NCI-H2227 (cell line): Measurements from ENCODE around the gene EME1.
"Not testable (repeated sequence)": the region's sequence is repeated elsewhere in the genome, so short reads cannot be mapped to it uniquely, and the experiment has no call there.

Source experiments
- DNase-seq: peaks from one replicate; lab custom pipeline; 2025; ENCODE audit not compliant: unreplicated experiment; lab: John Stamatoyannopoulos, UW

EME1 gene

DNA sequence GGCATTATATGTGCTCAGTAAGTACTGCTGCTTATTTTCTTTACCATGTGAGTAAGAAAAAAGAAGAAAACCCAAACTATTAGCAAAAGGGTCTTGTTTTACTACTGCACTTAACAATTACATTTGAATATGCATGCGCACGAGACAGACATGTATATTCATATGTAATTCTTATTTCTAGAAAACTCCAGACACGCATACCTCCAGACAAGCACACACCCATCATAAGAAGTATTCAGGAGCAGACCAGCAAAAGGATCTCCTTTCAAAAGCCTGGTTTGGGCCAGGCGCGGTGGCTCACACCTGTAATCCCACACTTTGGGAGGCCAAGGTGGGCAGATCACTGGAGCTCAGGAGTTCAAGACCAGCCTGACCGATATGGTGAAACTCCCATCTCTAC lies 16.5 kb downstream of the EME1 start:
- no peak for DNase-seq

DNA sequence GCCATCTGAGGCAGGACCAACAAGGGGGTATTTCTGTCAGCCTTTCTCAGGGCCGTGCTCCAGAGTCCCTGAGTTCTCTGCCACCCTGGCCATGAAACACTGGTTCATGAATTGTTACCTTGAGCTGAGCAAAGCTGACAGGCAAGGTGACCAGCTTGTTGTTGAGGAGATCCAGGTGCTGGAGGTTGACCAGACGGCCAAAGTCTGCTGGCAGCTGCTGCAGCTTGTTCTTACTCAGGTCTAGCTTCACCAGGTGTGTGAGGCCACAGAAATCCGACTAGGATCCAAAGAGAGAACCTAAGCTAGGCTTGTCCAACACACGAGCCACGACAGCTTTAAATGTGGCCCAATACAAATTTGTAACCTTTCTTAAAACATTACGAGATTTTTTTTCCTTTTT lies 19.6 kb downstream of the EME1 start:
- no peak for DNase-seq

DNA sequence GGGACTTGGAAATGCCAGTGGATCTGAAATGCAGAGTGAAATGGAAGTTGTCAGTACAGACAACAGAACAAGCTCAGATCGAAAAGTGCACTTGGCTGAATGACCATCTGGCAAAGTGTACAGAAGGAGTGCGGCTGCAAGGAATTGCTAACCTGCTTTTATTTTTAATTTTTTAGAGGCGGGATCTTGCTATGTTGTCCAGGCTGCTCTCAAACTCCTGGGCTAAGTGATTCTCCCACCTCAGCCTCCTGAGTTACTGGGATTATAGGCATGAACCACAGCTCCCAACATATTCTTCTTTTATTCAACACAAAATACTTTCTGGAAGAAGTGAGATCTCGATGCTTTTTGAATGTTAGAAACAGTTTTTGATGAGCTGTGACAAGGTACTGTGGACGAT lies 20.7 kb downstream of the EME1 start:
- DNase-seq = no peak

DNA sequence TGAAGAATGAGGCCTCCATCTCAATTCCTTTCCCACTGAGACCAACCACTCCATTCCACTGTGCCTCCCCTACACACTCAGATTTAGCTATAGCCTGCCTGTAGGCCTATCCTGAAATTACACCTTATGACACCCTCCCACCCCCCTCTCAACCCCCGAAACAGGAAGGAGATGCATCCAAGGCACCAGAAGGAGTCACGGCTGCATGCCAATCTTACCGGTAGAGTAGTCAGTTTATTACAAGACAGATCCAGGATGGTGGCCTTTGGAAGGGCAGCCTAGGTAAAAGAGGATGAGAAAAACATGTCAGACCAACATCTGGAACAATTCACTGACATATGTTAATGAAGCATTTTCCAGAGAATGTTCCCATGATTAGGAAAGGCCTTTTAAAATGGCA lies 21.7 kb downstream of the EME1 start:
- DNase-seq = no peak

DNA sequence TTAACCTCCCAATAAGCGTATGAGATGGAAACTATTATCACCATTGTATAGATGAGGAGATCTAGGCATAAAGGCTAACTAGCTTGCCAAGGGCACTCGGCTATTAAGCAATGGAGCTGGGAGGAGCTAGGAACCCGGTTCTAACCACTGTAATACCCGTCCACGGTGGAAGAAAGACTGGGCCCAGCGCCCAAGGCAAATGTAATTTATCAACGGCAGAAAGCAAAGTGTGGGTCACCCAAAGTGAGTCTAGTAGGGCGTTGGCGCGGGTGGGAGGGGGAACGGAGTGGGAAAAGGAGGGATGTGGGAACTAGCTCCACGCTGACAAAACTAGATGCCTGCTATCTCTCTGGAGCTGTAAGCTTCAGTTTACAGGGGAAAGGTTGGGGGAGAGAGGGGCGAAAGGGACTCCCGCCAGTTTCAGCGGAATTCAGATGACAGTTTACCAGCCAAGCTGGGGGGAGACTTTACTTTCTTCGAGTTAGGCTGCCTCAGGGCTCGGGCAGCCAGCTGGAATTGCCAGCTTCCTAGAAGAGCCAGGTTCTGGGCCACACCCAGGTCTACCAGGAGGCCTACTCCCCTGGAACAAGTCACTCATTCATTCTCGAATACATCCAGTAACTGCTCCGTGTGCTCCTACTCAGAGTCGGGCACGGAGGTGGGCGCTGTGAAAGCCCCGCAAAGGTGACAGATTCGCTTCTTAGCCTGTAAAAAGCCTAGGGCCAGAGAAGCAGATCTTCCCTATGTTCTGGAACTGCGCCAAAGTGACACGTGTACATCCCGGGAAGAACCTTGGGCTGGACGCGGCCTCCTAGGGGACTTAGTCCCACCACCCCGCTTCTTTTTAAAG lies 23.5 kb downstream of the EME1 start:
- DNase-seq = peak; percentile 49

DNA sequence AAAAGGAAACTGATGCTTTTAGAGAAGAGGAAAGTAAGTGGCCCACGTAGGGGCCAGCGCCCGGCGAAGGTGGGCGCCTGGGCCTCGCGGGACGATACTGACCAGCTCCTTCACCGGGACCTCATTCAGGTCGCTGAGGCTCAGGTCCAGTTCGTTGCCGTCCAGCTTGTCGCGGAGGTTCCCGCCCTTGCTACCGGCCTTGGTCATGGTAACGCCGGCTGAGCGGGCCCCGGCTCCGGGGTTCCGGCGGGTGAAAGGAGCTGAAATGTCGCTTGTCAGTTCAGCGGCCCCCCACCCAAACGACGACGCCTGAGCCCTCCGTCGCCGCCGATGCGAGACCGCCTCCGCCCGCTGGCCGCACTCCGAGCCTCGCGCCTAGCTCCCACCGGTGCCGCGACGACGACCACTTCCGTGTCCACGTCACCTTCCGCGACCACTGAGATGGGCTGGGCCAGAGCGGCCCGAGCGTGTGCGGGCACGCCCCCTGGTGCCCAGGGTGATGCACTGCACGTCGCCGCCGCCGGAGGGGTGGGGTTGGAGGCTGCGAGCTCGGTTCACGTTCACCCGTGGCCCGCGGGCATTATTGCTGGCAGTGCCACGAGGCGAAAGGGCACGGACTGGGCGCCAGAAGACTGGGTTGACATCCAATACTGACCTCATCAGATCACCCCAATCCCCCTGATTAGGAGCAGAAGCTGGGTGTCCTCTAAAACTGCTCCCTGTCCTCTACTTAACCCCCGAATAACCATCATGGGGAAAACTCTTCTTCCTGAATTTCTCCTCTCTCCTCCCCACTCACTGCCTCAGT lies 24.3 kb downstream of the EME1 start, which contains the start of gene LRRC59:
Gene LRRC59 (minus strand): TSS at position 413 of the 808 bp plus-strand sequence. CDS start 206 bp downstream, at position 207.
- DNase-seq = peak; percentile 92

DNA sequence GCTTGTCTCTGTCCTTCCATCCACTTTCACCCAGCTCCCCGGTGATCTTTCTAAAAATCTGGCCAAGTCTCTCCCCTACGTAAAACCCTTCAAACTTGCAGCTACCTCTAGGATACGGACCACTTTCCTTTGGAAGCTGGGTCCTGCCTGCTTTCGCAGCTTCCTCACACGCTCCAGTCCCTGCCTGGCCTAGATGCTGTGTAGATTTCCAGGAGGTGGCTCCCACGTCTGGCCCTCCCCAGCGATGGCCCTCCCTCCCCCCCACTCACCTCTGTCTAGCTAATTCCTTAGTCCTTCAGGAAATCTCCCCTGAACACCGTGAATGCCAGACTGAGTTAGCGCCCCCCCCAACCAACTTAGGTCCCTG lies 24.9 kb downstream of the EME1 start:
- DNase-seq = no peak

DNA sequence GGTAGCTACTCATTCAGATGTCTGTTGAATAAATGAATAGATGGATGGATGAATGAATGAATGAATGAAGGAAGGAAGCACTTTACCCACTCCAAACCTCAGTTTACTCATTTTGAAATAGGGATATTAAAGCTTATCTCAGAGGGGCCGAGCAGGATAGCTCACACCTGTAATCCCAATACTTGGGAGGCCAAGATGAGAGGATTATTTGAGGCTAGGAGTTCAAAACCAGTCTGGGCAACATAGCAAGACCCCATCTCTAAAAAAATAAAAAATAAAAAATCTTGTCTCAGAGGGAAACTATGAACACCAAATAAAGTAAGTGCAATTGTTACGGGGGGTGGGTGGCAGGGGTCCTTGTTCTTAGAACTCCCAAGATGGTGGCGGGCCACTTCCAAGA lies 25.6 kb downstream of the EME1 start:
- not testable (repeated sequence) for DNase-seq

DNA sequence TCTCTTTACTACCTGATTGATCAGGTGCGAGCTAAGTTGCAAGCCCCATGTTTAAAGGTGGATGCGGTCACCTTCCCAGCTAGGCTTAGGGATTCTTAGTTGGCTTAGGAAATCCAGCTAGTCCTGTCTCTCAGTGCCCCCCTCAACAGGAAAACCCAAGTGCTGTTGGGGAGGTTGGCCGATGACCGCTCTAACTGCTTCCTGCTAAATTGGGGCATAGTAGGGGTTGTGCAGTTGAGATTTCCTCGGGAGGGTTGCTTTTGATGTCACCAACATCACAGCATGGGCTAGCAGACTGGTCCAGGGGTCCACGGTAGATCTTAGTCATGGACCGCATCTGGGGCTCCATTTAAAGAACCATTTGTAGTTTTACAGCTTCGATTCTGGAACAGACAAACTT lies 26.6 kb downstream of the EME1 start:
- DNase-seq = not testable (repeated sequence)

DNA sequence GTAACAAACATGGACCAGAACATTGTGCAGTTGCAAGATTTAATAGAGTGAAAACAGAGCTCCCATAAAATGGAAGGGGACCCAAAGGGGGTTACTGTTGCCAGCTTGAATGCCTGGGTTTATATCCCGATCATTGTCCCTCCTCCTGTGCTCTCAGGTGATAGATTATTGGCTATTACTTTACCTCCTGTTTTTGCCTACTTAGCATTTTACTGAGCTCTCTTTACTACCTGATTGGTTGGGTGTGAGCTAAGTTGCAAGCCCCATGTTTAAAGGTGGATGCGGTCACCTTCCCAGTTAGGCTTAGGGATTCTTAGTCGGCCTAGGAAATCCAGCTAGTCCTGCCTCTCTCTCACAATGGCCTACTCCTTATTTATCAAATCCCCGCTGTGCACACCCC lies 32.3 kb downstream of the EME1 start:
- not testable (repeated sequence) for DNase-seq

DNA sequence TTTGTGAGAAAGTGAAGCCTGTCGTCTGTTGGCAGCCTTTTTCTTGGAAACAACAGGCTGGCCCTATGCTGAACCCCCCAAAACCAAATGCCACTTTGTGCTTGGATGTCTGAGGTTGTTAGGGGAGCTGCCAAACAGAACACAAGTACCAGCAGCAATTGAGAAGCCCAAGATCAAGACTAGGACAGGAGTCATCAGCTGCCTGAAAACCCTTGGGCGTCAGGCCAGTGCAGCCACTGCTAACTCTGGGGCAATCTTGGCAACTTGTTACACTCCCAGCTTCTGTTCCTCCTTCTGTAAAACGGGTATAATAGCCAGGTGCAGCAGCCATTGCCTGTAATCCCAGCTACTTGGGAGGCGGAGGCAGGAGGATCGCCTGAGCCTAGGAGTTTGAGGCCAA lies 33.5 kb downstream of the EME1 start:
- no peak for DNase-seq

DNA sequence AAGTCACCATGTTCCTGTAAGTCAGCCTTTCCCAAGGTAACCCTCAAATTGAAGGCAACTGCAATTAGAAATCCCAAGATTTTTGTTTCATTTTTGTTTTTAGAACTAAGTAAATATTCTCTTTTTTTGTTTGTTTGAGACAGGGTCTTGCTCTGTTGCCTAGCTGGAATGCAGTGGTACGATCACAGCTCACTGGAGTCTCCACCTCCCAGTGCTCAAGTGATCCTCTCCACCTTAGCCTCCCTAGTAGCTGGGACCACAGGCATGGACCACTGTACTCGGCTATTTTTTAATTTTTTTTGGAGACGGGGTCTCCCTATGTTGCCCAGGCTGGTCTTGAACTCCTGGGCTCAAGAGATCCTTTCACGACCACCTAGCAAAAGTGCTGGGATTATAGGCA lies 34.9 kb downstream of the EME1 start:
- no peak for DNase-seq

DNA sequence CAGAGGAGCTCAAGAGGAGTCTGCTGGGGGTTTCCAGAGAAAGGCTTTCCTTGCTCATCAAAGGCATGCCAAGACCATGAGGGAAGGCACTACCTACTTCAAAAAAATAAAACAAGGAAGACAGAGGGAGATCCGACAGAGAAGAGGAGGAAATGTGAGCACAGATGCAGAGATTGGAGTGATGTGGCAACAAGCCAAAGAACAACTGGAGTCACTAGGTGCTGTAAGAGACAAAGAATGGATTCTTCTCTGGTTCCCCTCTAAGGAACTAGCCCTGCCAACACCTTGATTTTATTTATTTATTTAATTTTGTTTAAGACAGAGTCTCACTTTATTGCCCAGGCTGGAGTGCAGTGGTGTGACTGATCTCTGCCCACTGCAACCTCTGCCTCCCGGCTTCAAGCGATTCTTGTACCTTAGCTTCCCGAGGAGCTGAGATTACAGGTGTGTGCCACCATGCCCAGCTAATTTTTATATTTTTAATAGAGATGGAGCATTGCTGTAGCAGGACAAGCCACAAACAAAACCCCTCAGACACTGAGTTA lies 39.2 kb downstream of the EME1 start:
- no peak for DNase-seq

DNA sequence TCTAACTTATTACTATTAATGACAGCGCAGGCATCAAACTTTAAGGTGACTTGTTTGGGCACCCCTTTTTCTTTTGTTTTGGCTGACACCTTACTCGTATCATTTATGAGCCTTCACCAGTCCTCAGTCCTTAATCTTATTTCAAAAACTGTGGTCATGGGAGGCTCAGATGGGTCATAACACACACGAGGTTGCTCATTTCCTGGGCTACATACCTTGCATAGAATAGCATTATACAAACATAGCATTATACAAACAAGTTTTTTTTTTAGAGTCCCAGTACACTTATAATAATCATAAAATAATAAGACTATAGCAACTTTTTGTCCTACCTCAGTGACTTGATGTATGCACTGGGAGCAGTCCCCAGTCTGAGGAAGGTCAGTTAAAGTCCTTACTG lies 41.8 kb downstream of the EME1 start:
- no peak for DNase-seq

DNA sequence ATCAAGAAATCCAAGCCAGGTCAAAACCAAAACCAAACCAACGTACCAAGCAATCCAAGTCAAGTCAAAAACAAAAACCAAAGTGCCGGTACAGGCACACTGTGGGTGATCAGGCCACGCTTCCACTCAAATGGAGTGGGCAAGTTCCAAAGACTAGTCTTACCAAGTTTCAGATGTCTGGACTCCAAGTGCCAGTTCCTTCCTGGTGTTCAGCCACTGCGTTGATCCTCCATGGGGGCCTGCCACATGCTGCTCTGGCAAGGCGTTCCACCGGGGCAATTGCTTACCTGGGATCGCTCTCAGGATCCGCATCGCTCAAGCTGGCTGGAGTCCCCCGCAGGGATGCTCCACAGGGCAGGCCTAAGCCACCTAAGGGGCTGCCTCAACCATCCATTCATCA lies 46.5 kb downstream of the EME1 start:
- not testable (repeated sequence) for DNase-seq

DNA sequence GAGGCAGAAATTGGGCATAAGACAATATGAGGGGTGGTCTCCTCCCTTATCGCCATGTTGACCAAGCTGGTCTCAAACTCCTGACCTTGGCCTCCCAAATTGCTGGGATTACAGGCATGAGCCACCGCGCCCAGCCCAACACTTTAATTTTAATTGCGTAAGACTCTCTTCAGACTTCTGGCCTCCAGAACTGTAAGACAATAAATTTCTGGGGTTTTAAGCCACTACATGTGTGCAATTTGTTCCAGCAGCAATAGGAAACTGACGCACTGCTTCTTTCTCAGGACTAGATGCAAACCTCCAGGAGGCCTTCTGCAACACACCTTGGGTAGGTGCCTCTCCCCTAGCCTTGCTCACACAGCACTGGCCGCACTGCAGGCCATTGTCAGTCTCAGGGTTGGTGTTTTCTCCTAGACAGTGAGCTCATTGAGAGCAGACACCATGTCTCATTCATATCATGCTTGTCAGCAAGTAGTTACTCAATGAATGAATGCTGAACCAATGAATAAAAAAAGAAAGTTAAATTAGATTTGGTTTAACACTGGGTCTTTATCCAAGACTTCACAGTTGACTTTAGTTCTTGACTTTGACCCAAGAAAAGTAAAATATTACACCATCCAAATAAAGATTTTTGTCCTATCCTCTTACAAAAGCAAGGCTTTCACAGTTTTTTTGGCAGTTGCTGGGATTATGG lies 47.5 kb downstream of the EME1 start:
- DNase-seq = no peak

DNA sequence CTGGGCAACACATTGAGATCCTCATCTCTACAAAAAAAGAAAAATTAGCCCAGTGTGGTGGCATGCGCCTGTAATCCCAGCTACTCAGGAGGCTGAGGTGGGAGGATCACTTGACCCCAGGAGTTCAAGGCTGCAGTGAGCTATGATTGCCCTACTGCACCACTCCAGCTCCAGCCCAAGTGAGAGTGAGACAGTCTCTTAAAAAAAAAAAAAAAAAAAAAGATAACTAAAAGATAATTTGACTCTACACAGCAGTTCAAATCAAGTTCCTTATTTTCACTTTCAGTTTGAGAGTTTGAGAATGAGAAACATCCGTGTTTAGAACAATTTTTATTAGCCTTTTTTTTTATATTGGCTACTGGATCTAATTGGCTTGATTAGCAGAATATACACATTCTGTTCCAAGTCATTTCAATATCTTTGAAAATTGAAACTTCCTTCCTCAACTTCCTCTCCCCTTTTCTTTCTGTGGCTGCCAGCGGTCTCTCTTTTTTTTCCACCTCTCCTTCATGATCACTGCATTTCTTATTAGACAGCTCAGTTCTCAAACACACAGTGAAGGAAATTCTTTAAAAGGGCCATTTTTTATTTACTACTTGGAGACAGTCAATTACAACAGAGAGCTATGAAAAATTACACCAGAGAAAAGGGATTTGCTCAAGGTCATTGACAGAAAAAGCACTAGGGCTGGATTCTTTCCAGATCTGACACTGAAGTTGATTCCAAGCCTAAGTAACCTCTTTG lies 48.5 kb downstream of the EME1 start:
- no peak for DNase-seq

DNA sequence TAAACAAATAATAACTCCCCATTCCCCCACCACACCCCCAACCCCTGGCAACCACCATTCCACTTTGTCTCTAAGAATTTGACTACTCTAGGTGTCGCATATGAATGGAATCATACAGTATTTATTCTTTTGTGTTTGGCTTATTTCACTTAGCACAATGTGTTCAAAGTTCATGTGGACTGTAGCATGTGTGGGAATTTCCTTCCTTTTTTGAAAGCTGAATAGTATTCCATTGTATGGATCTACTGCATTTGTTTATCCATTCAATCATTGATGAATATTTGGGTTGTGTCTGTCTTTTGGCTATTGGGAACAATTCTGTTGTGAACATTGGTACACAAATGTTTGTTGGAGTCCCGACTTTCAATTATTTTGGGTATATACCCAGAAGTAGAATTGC lies 49.7 kb downstream of the EME1 start:
- no peak for DNase-seq

DNA sequence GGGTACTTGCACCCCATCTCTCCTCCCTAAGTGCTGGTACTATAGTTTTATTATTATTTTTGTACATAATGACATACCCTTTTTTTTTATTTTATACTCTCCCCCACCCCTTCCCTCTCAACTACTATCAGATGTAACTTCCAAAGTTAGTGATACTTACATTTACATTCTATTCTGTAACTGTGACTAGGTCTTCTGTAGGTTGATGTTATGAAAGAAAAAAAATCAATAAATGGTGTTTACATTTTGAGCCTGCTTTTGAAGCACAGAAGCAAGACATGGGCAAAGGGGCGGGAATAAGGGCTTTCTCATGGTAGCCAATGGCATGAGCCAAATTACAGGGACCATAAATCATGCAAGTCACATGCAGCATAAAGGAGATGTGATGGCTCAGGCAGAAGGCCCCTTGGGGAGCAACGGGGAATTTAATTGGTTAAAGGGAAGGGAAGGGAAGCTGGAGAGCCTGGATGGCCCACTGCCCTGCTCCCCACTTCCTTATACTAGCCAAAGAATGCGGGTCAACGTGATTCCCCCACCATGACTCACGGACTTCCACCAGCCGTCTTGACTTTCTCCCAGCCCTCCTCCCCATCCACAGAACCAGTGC lies 50.6 kb downstream of the EME1 start:
- DNase-seq = peak; percentile 77
